GM21390 (cell line): ENCODE measurements around the gene SORCS3.

ENCODE experiments used
- ATAC-seq: cut with Tn5 transposase; IDR thresholded peaks from one replicate; pipeline ENCODE4 v1.9.1; 2021; ENCODE audit not compliant: unreplicated experiment

The SORCS3 gene

GRCh38 chr10:104641187-104641936, at the start of gene SORCS3:
SORCS3 (plus strand) TSS chr10:104641290.
- ATAC-seq: no peak

- ATAC-seq: no peak
Measured at GRCh38 chr10:104591441-104591840, 49.6 kb upstream of the SORCS3 start.

GRCh38 chr10:104601166-104601565, 39.9 kb upstream of the SORCS3 start:
- no peak for ATAC-seq

GRCh38 chr10:104608091-104608828, 32.8 kb upstream of the SORCS3 start:
- ATAC-seq: no peak

- no peak for ATAC-seq
Measured at GRCh38 chr10:104612571-104613205, 28.4 kb upstream of the SORCS3 start.

- ATAC-seq: no peak
Measured at GRCh38 chr10:104613406-104613805, 27.7 kb upstream of the SORCS3 start.

GRCh38 chr10:104614245-104614831, 26.8 kb upstream of the SORCS3 start:
- peak; percentile 81 for ATAC-seq

- no peak for ATAC-seq
Measured at GRCh38 chr10:104615136-104615535, 26.0 kb upstream of the SORCS3 start.

- ATAC-seq: no peak
Measured at GRCh38 chr10:104617831-104618230, 23.3 kb upstream of the SORCS3 start.

- ATAC-seq: no peak
Measured at GRCh38 chr10:104622175-104622574, 18.9 kb upstream of the SORCS3 start.

GRCh38 chr10:104622598-104623209, 18.4 kb upstream of the SORCS3 start:
- ATAC-seq: no peak

GRCh38 chr10:104630731-104631130, 10.4 kb upstream of the SORCS3 start:
- no peak for ATAC-seq

- no peak for ATAC-seq
Measured at GRCh38 chr10:104631946-104632345, 9.1 kb upstream of the SORCS3 start.

- ATAC-seq: no peak
Measured at GRCh38 chr10:104638861-104639589, 2.1 kb upstream of the SORCS3 start.

GRCh38 chr10:104639590-104640338, 1.3 kb upstream of the SORCS3 start:
- ATAC-seq: no peak

- no peak for ATAC-seq
Measured at GRCh38 chr10:104640339-104641186, 527 bp upstream of the SORCS3 start.

- no peak for ATAC-seq
Measured at GRCh38 chr10:104641937-104642657, 1.0 kb downstream of the SORCS3 start.

- ATAC-seq: no peak
Measured at GRCh38 chr10:104642658-104643302, 1.7 kb downstream of the SORCS3 start.
